ENCODE data around the gene SS18L1. TPM values are rescaled to one million over a fixed set of nuclear protein-coding genes. Genes with fewer than 3 reads are reported as not detected.

Gene SS18L1
- total RNA-seq, 1 experiment from 2014 or later, result 28.1 TPM

- TF ChIP-seq TCF7L2 (IDR thresholded peaks at IDR 0.05; ENCODE audit: borderline replicate concordance, extremely low read depth, insufficient read depth, insufficient read length), result no peak
- no peak for TF ChIP-seq SP1 (IDR thresholded peaks at IDR 0.05; ENCODE audit: low read depth)
- no peak for TF ChIP-seq ZNF274 (IDR thresholded peaks at IDR 0.05; ENCODE audit: low read depth, low read length)
Measured at GRCh38 chr20:62116558-62117361, 26.8 kb upstream of the SS18L1 start (continued).

GRCh38 chr20:62117362-62117646, 26.3 kb upstream of the SS18L1 start:
- H3K27ac ChIP-seq (ENCODE audit: low read depth, low read length), result no peak overlapping the region
- H3K27me3 ChIP-seq (ENCODE audit: insufficient read depth, low read length), result no peaks in the 10 kb centered on the region
- intact Hi-C loops (cut with micrococcal nuclease), result no loop called here
- no peak overlapping the region for H2AFZ ChIP-seq (ENCODE audit: low read depth, low read length, poor library complexity, severe bottlenecking)
- ChIA-PET CTCF (no interaction called here), POLR2A (no interaction called here), RAD21 (ENCODE audit: low non-redundant PET in 1 of 2, low total read pairs in 2 of 2, uncharacterized antibody in 2 of 2, unreplicated experiment in 2 of 2) (no interaction called here)
- peaks cover 0 to 5% of the 10 kb centered on the region in 2 experiments; a peak in 1 of 4 replicates for H3K9me3 ChIP-seq (ENCODE audit: control insufficient read depth in 1 of 2, insufficient read depth in 1 of 2, low read depth in 1 of 2, low read length in 2 of 2)
- DNase-seq (ENCODE audit: low read depth, low spot score), result no peak
- H3K4me3 ChIP-seq (replicated peaks in 1 of 2; ENCODE audit: low read depth in 1 of 2, low read length in 2 of 2), result no peak overlapping the region
- H3K79me2 ChIP-seq (ENCODE audit: insufficient read depth, low read length), result no peaks in the 10 kb centered on the region
- no peak for ATAC-seq
- no peaks in the 10 kb centered on the region for H3K36me3 ChIP-seq (ENCODE audit: control insufficient read depth in 1 of 2, insufficient read depth in 2 of 2, low read length in 2 of 2)
- H3K9ac ChIP-seq (ENCODE audit: low read length), result no peak overlapping the region
- BruUV-seq (replicated peaks), result no TSS peak
- H3K4me2 ChIP-seq (ENCODE audit: low read length), result no peak overlapping the region
- peaks cover 6 to 16% of the 10 kb centered on the region in 2 experiments for H3K4me1 ChIP-seq (ENCODE audit: control insufficient read depth in 1 of 2, insufficient read depth in 2 of 2, low read length in 2 of 2)
- no peaks in the 10 kb centered on the region for H4K20me1 ChIP-seq (ENCODE audit: insufficient read depth)
- no peak for TF ChIP-seq RAD21 (IDR thresholded peaks at IDR 0.05; ENCODE audit: low read depth)
- TF ChIP-seq EGR1 (IDR thresholded peaks at IDR 0.05; ENCODE audit: low read depth), result no peak
- no peak for TF ChIP-seq ZNF274 (IDR thresholded peaks at IDR 0.05; ENCODE audit: low read depth, low read length)
- TF ChIP-seq EZH2phosphoT487 (IDR thresholded peaks at IDR 0.05; ENCODE audit: borderline replicate concordance), result no peak
- TF ChIP-seq EZH2 (IDR thresholded peaks at IDR 0.05), result no peak
- TF ChIP-seq CTCF (IDR thresholded peaks at IDR 0.05 in 2 of 3, conservative IDR thresholded peaks at IDR 0.05 in 1 of 3; ENCODE audit: borderline replicate concordance in 1 of 3, insufficient read depth in 1 of 3, low read depth in 2 of 3, low read length in 2 of 3), result no peak
- TF ChIP-seq REST (IDR thresholded peaks at IDR 0.05; ENCODE audit: low read depth), result no peak
- no peak for TF ChIP-seq SP1 (IDR thresholded peaks at IDR 0.05; ENCODE audit: low read depth)
- TF ChIP-seq POLR2AphosphoS5 (IDR thresholded peaks at IDR 0.05; ENCODE audit: low read depth, low read length), result no peak
- no peak for TF ChIP-seq ZBTB33 (IDR thresholded peaks at IDR 0.05; ENCODE audit: extremely low read depth, insufficient replicate concordance, low read length)
- TF ChIP-seq SIN3A (IDR thresholded peaks at IDR 0.05; ENCODE audit: low read depth), result no peak
- no peak for TF ChIP-seq POLR2A (IDR thresholded peaks at IDR 0.05; ENCODE audit: borderline replicate concordance, extremely low read depth, insufficient read depth, insufficient read length)
- no peaks in the 10 kb centered on the region for H3K9me2 ChIP-seq (ENCODE audit: insufficient read depth)

Measured in HCT116 (cell line).